SU-DHL-6 (cell line): ENCODE results near the gene PICALM.

Experiments used
- H2AFZ ChIP-seq: fragments of 200-600 bp; sonication (generic); 2 replicates; pipeline ENCODE4 v1.6.1; 2014; ENCODE audit warnings: low read depth, mild to moderate bottlenecking, moderate library complexity, mixed read lengths, antibody characterized with exemption, low read length; ENCODE audit not compliant: severe bottlenecking
- H3F3A ChIP-seq: fragments of 200-600 bp; shearing (Covaris generic); 2 replicates; pipeline ENCODE4 v1.6.0; 2016; ENCODE audit warnings: antibody characterized with exemption, mild to moderate bottlenecking; ENCODE audit not compliant: insufficient read depth
- H3K27ac ChIP-seq: fragments of 200-600 bp; sonication (generic); 2 replicates; pipeline ENCODE4 v1.5.1; 2016; ENCODE audit warnings: low read depth, mild to moderate bottlenecking, low read length, moderate library complexity, mixed read lengths
- H3K27me3 ChIP-seq: fragments of 200-600 bp; sonication (generic), shearing (Covaris generic); 2 replicates; pipeline ENCODE4 v1.6.0; 2014; ENCODE audit warnings: mild to moderate bottlenecking, low read length
- H3K36me3 ChIP-seq: fragments of 200-600 bp; sonication (generic); 2 replicates; pipeline ENCODE4 v1.6.1; 2014; ENCODE audit warnings: mild to moderate bottlenecking, low read length, mixed read lengths
- H3K4me2 ChIP-seq: fragments of 300-600, 200-600 bp; shearing (Covaris generic), sonication (generic); 2 replicates; pipeline ENCODE4 v1.6.0; 2014; ENCODE audit warnings: low read length, low read depth, mild to moderate bottlenecking; ENCODE audit not compliant: poor library complexity, severe bottlenecking
- H3K4me3 ChIP-seq: fragments of 200-600 bp; sonication (generic); 2 replicates; pipeline ENCODE4 v1.5.1; 2014; ENCODE audit warnings: antibody characterized with exemption, low read length, mild to moderate bottlenecking, mixed read lengths; ENCODE audit not compliant: insufficient read depth, poor library complexity, severe bottlenecking
- H3K79me2 ChIP-seq: fragments of 200-600 bp; sonication (generic); 2 replicates; pipeline ENCODE4 v1.6.1; 2014; ENCODE audit warnings: mild to moderate bottlenecking, low read length, moderate library complexity; ENCODE audit not compliant: insufficient read depth
- H3K9ac ChIP-seq: fragments of 200-600 bp; sonication (generic); 2 replicates; pipeline ENCODE4 v1.7.0; 2014; ENCODE audit warnings: mild to moderate bottlenecking, low read length
- H3K9me2 ChIP-seq: fragments of 200-600 bp; sonication (generic); replicated peaks from 2 replicates; pipeline ENCODE4 v1.6.1; 2014; ENCODE audit warnings: low read length; ENCODE audit not compliant: insufficient read depth
- H3K9me3 ChIP-seq: fragments of 200-600 bp; sonication (generic); 2 replicates; pipeline ENCODE4 v1.6.1; 2014; ENCODE audit warnings: low read length, mixed read lengths; ENCODE audit not compliant: insufficient read depth
- H4K20me1 ChIP-seq: fragments of 200-600 bp; sonication (generic); 2 replicates; pipeline ENCODE4 v1.6.1; 2014; ENCODE audit warnings: low read depth, mild to moderate bottlenecking, antibody characterized with exemption, low read length, moderate library complexity, mixed read lengths
- EZH2phosphoT487 ChIP-seq: fragments of 200-600 bp; sonication (generic), shearing (Covaris generic); conservative IDR thresholded peaks from 2 replicates; pipeline ENCODE4 v1.6.1; 2018; ENCODE audit warnings: mild to moderate bottlenecking, antibody characterized with exemption, low read length, moderate library complexity, mixed read lengths
- TF ChIP-seq, protein P1 (sequence below): fragments of 200-600 bp; sonication (generic); IDR thresholded peaks from one replicate; pipeline ENCODE4 v1.5.1; 2017; ENCODE audit warnings: antibody characterized with exemption, mild to moderate bottlenecking, low read length, moderate library complexity; ENCODE audit not compliant: insufficient read depth, poor library complexity, severe bottlenecking

Gene PICALM

DNA sequence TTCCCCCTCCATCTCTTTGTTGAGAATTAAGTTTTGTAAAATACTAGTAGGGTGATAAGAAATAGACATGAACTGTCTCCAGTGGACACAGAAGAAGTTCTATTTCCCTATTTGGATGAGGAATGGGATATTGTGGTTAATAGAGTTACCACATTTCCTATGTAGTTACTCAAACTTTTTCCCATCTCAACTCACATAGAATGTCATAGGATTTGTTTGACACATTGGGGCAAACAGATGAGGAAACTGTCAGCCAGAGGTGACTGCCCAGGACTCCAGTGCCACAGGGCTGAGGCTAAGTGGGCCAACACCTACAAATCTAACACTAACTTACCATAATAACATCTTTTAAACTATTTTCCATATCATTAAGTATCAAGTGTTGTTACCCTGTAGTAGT, 155.4 kb downstream of the PICALM start:
- Histone ChIP-seq H3K4me2 (no peak overlapping the region), H2AFZ (no peak overlapping the region), H3K9me2 (no peaks in the 10 kb centered on the region), H3K27ac (no peak overlapping the region), H3F3A (no peaks in the 10 kb centered on the region), H3K9ac (no peak overlapping the region), H3K4me3 (no peak overlapping the region), H3K9me3 (no peaks in the 10 kb centered on the region), H3K27me3 (no peaks in the 10 kb centered on the region), H3K36me3 (no peaks in the 10 kb centered on the region), H4K20me1 (no peaks in the 10 kb centered on the region), H3K79me2 (no peaks in the 10 kb centered on the region)
- TF ChIP-seq, protein P1, sequence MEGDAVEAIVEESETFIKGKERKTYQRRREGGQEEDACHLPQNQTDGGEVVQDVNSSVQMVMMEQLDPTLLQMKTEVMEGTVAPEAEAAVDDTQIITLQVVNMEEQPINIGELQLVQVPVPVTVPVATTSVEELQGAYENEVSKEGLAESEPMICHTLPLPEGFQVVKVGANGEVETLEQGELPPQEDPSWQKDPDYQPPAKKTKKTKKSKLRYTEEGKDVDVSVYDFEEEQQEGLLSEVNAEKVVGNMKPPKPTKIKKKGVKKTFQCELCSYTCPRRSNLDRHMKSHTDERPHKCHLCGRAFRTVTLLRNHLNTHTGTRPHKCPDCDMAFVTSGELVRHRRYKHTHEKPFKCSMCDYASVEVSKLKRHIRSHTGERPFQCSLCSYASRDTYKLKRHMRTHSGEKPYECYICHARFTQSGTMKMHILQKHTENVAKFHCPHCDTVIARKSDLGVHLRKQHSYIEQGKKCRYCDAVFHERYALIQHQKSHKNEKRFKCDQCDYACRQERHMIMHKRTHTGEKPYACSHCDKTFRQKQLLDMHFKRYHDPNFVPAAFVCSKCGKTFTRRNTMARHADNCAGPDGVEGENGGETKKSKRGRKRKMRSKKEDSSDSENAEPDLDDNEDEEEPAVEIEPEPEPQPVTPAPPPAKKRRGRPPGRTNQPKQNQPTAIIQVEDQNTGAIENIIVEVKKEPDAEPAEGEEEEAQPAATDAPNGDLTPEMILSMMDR: no peak
- TF ChIP-seq EZH2phosphoT487: no peak

DNA sequence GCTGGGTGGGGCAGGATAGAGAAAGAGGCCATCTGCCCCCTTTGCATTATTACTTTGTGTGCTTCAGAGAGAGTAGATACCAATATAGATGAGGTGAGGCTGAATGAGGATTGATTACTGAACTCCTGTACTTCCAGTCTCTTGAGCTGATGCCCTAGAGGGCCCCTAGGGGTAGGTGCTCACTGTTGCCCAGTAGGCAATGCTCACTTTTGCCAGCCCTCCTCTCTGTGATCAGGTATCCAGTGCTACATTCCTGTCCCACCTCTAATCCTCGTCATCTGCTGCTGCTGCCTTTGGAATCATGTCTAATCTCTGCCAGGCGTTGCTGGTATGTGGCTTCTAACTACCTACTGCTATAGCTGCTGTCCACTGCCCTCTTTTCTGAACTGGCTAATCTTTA, 156.5 kb downstream of the PICALM start:
- Histone ChIP-seq H3K4me3 (no peak overlapping the region), H3F3A (no peaks in the 10 kb centered on the region), H3K36me3 (no peaks in the 10 kb centered on the region), H3K27me3 (no peaks in the 10 kb centered on the region), H3K27ac (no peak overlapping the region), H3K9me2 (no peaks in the 10 kb centered on the region), H3K9ac (no peak overlapping the region), H4K20me1 (no peaks in the 10 kb centered on the region), H3K79me2 (no peaks in the 10 kb centered on the region), H3K4me2 (no peak overlapping the region), H2AFZ (no peak overlapping the region), H3K9me3 (no peaks in the 10 kb centered on the region)
- no peak for TF ChIP-seq EZH2phosphoT487
- TF ChIP-seq, protein P1: no peak
